Upper lobe of right lung (tissue), 1 donor: ENCODE data around the gene LAMA2. TPM values are rescaled to one million over a fixed set of nuclear protein-coding genes. Genes with fewer than 3 reads are reported as not detected.

ENCODE experiments used
- ATAC-seq: fragments of 200-7000 bp; cut with Tn5 transposase; one replicate; pipeline ENCODE4 v1.9.1; 2020; ENCODE audit warnings: mild to moderate bottlenecking, moderate library complexity
- DNase-seq: peaks from one replicate; pipeline ENCODE4 v3.0.0-alpha.2; 2020
- H3K27ac ChIP-seq: fragments of 200-600 bp; one replicate; pipeline ENCODE4 v1.8.0; 2022
- H3K27me3 ChIP-seq: fragments of 200-600 bp; one replicate; pipeline ENCODE4 v1.8.0; 2022; ENCODE audit warnings: mild to moderate bottlenecking
- H3K36me3 ChIP-seq: fragments of 200-600 bp; one replicate; pipeline ENCODE4 v1.8.0; 2022
- H3K4me1 ChIP-seq: fragments of 200-600 bp; one replicate; pipeline ENCODE4 v1.8.0; 2022
- H3K4me3 ChIP-seq: fragments of 200-600 bp; one replicate; pipeline ENCODE4 v1.8.0; 2022; ENCODE audit warnings: mild to moderate bottlenecking
- H3K9me3 ChIP-seq: fragments of 200-600 bp; one replicate; pipeline ENCODE4 v1.8.0; 2022
- CTCF ChIP-seq: fragments of 200-600 bp; IDR thresholded peaks from one replicate; pipeline ENCODE4 v1.8.0; 2022; ENCODE audit warnings: antibody characterized with exemption
- intact Hi-C: fragments of 100-400 bp; cut with DNase I; formaldehyde crosslinking; loops from one replicate; pipeline ENCODE4 v1.11.0; 2022
- total RNA-seq: library from RNA; stranded (reverse); fragmentation: NEBNext Ultra II Directional; extraction: Animal tissue kit (Norgen Biotek cat#: 25700); gene quantifications from one replicate; pipeline ENCODE4 v1.2.1, GENCODE V29; 2021
- donor health status: DM: no; HTN: yes; CAD: no; lungs with severe emphysema.

The LAMA2 gene
- total RNA-seq, 1 donor from 2014 or later: 42.1 TPM

- no peak for ATAC-seq
- no peak for TF ChIP-seq CTCF
- intact Hi-C loops: no loop called here
- Histone ChIP-seq H3K4me1 (no peaks in the 10 kb centered on the region), H3K36me3 (no peaks in the 10 kb centered on the region), H3K9me3 (no peaks in the 10 kb centered on the region), H3K27me3 (no peaks in the 10 kb centered on the region), H3K27ac (no peak overlapping the region), H3K4me3 (no peak overlapping the region)
- DNase-seq: no peak
These were observed 19.0 kb upstream of the LAMA2 start for GRCh38 chr6:128863983-128864382.

GRCh38 chr6:128870746-128871145 lies 12.2 kb upstream of the LAMA2 start:
- intact Hi-C loops: no loop called here
- no peak overlapping the region for H3K27ac ChIP-seq

GRCh38 chr6:128874863-128875262 lies 8.1 kb upstream of the LAMA2 start:
- Histone ChIP-seq H3K4me1 (no peaks in the 10 kb centered on the region), H3K27me3 (no peaks in the 10 kb centered on the region), H3K36me3 (no peaks in the 10 kb centered on the region), H3K27ac (no peak overlapping the region), H3K9me3 (no peaks in the 10 kb centered on the region), H3K4me3 (no peak overlapping the region)
- DNase-seq: no peak
- no peak for TF ChIP-seq CTCF
- intact Hi-C loops: no loop called here
- ATAC-seq: no peak

More at GRCh38 chr6:128870746-128871145, 12.2 kb upstream of the LAMA2 start:
- DNase-seq (no peak), ATAC-seq (no peak)
- Histone ChIP-seq H3K36me3 (no peaks in the 10 kb centered on the region), H3K9me3 (no peaks in the 10 kb centered on the region), H3K4me1 (no peaks in the 10 kb centered on the region), H3K4me3 (no peak overlapping the region), H3K27me3 (no peaks in the 10 kb centered on the region)
- no peak for TF ChIP-seq CTCF

- Histone ChIP-seq H3K4me1 (no peaks in the 10 kb centered on the region), H3K36me3 (no peaks in the 10 kb centered on the region), H3K9me3 (no peaks in the 10 kb centered on the region), H3K4me3 (peak overlapping the region; percentile 52), H3K27ac (peak overlapping the region; percentile 9), H3K27me3 (no peaks in the 10 kb centered on the region)
- no peak for TF ChIP-seq CTCF
- intact Hi-C loops: no loop called here
- no peak for ATAC-seq
- no peak for DNase-seq
These were observed 378 bp upstream of the LAMA2 start for GRCh38 chr6:128882560-128882959.

- Histone ChIP-seq H3K27ac (no peak overlapping the region), H3K36me3 (no peaks in the 10 kb centered on the region), H3K27me3 (no peaks in the 10 kb centered on the region), H3K4me3 (peak overlapping the region; percentile 52), H3K9me3 (no peaks in the 10 kb centered on the region), H3K4me1 (no peaks in the 10 kb centered on the region)
- DNase-seq (no peak), ATAC-seq (no peak)
- intact Hi-C loops: no loop called here
- TF ChIP-seq CTCF: no peak
These were observed 968 bp downstream of the LAMA2 start for GRCh38 chr6:128883906-128884305.

- TF ChIP-seq CTCF: no peak
- DNase-seq (no peak), ATAC-seq (no peak)
- no peaks in the 10 kb centered on the region for H3K9me3 ChIP-seq
- H3K36me3 ChIP-seq: no peaks in the 10 kb centered on the region
- H3K27me3 ChIP-seq: no peaks in the 10 kb centered on the region
- H3K4me1 ChIP-seq: no peaks in the 10 kb centered on the region
- intact Hi-C loops: no loop called here
- no peak overlapping the region for H3K27ac ChIP-seq
- H3K4me3 ChIP-seq: peak overlapping the region; percentile 52
These were observed 2.4 kb downstream of the LAMA2 start for GRCh38 chr6:128885381-128885780.
